Measurements from ENCODE around the gene PACS1. TPM values are rescaled to one million over a fixed set of nuclear protein-coding genes. Genes with fewer than 3 reads are reported as not detected.

The PACS1 gene
- total and polyA plus RNA-seq, 2 donors (not counting 1 experiment from before 2014, with no cell fraction given), result 25.9 to 28.5 TPM

- no peak for DNase-seq (ENCODE audit: low read depth in 2 of 2)
Measured at GRCh38 chr11:66176650-66177049, 106.6 kb downstream of the PACS1 start.

GRCh38 chr11:66178183-66178582 is 108.1 kb downstream of the PACS1 start:
- no peak overlapping the region for H3K9ac ChIP-seq (ENCODE audit: insufficient read depth, low read length)
- H3K79me2 ChIP-seq (ENCODE audit: control insufficient read depth, insufficient read depth, low read length), result no peaks in the 10 kb centered on the region
- H2AFZ ChIP-seq (ENCODE audit: low read length), result no peak overlapping the region
- peaks cover 3% of the 10 kb centered on the region for H4K20me1 ChIP-seq (ENCODE audit: control insufficient read depth, extremely low read depth, insufficient read depth, low read length)
- DNase-seq (ENCODE audit: low read depth in 2 of 2), result no peak
- no peaks in the 10 kb centered on the region for H3K27me3 ChIP-seq (ENCODE audit: control insufficient read depth, insufficient read depth, low read length)
- no peak for TF ChIP-seq EZH2 (IDR thresholded peaks at IDR 0.05; ENCODE audit: low read length, missing control alignments)
- no peak for TF ChIP-seq CTCF (conservative IDR thresholded peaks at IDR 0.05 in 1 of 2, IDR thresholded peaks at IDR 0.05 in 1 of 2; ENCODE audit: low read depth in 1 of 2, low read length in 2 of 2)
- H3K27ac ChIP-seq (ENCODE audit: insufficient read depth, low read length), result no peak overlapping the region
- H3K4me3 ChIP-seq (replicated peaks in 1 of 4; ENCODE audit: control extremely low read depth in 1 of 4, insufficient read depth in 1 of 4, low read depth in 3 of 4, low read length in 4 of 4), result no peak overlapping the region
- no peak overlapping the region for H3K4me2 ChIP-seq (ENCODE audit: extremely low read depth, insufficient read depth, low read length)
- no peaks in the 10 kb centered on the region for H3K36me3 ChIP-seq (ENCODE audit: control insufficient read depth, insufficient read depth, low read length)
- no peaks in the 10 kb centered on the region for H3K4me1 ChIP-seq (ENCODE audit: control insufficient read depth, extremely low read depth, insufficient read depth, low read length)
- H3K9me3 ChIP-seq (ENCODE audit: control insufficient read depth, insufficient read depth, low read depth, low read length), result no peaks in the 10 kb centered on the region

More at GRCh38 chr11:66176650-66177049, 106.6 kb downstream of the PACS1 start:
- Histone ChIP-seq H4K20me1 (ENCODE audit: control insufficient read depth, extremely low read depth, insufficient read depth, low read length) (peaks cover 3% of the 10 kb centered on the region), H3K4me2 (ENCODE audit: extremely low read depth, insufficient read depth, low read length) (no peak overlapping the region), H3K9me3 (ENCODE audit: control insufficient read depth, insufficient read depth, low read depth, low read length) (no peaks in the 10 kb centered on the region), H3K9ac (ENCODE audit: insufficient read depth, low read length) (no peak overlapping the region), H3K4me3 (replicated peaks in 1 of 4; ENCODE audit: control extremely low read depth in 1 of 4, insufficient read depth in 1 of 4, low read depth in 3 of 4, low read length in 4 of 4) (no peak overlapping the region), H2AFZ (ENCODE audit: low read length) (no peak overlapping the region), H3K27me3 (ENCODE audit: control insufficient read depth, insufficient read depth, low read length) (no peaks in the 10 kb centered on the region), H3K79me2 (ENCODE audit: control insufficient read depth, insufficient read depth, low read length) (no peaks in the 10 kb centered on the region), H3K4me1 (ENCODE audit: control insufficient read depth, extremely low read depth, insufficient read depth, low read length) (no peaks in the 10 kb centered on the region), H3K27ac (ENCODE audit: insufficient read depth, low read length) (no peak overlapping the region), H3K36me3 (ENCODE audit: control insufficient read depth, insufficient read depth, low read length) (no peaks in the 10 kb centered on the region)
- TF ChIP-seq EZH2 (IDR thresholded peaks at IDR 0.05; ENCODE audit: low read length, missing control alignments) (no peak), CTCF (conservative IDR thresholded peaks at IDR 0.05 in 1 of 2, IDR thresholded peaks at IDR 0.05 in 1 of 2; ENCODE audit: low read depth in 1 of 2, low read length in 2 of 2) (no peak)

GRCh38 chr11:66178871-66179270 is 108.8 kb downstream of the PACS1 start:
- Histone ChIP-seq H3K79me2 (ENCODE audit: control insufficient read depth, insufficient read depth, low read length) (no peaks in the 10 kb centered on the region), H3K9me3 (ENCODE audit: control insufficient read depth, insufficient read depth, low read depth, low read length) (no peaks in the 10 kb centered on the region), H3K27ac (ENCODE audit: insufficient read depth, low read length) (no peak overlapping the region), H3K27me3 (ENCODE audit: control insufficient read depth, insufficient read depth, low read length) (no peaks in the 10 kb centered on the region), H3K36me3 (ENCODE audit: control insufficient read depth, insufficient read depth, low read length) (no peaks in the 10 kb centered on the region), H3K4me3 (replicated peaks in 1 of 4; ENCODE audit: control extremely low read depth in 1 of 4, insufficient read depth in 1 of 4, low read depth in 3 of 4, low read length in 4 of 4) (no peak overlapping the region), H2AFZ (ENCODE audit: low read length) (no peak overlapping the region), H3K4me1 (ENCODE audit: control insufficient read depth, extremely low read depth, insufficient read depth, low read length) (no peaks in the 10 kb centered on the region), H4K20me1 (ENCODE audit: control insufficient read depth, extremely low read depth, insufficient read depth, low read length) (peaks cover 3% of the 10 kb centered on the region), H3K9ac (ENCODE audit: insufficient read depth, low read length) (no peak overlapping the region), H3K4me2 (ENCODE audit: extremely low read depth, insufficient read depth, low read length) (no peak overlapping the region)
- TF ChIP-seq CTCF (conservative IDR thresholded peaks at IDR 0.05 in 1 of 2, IDR thresholded peaks at IDR 0.05 in 1 of 2; ENCODE audit: low read depth in 1 of 2, low read length in 2 of 2), result no peak
- TF ChIP-seq EZH2 (IDR thresholded peaks at IDR 0.05; ENCODE audit: low read length, missing control alignments), result no peak
- DNase-seq (ENCODE audit: low read depth in 2 of 2), result no peak

All from fibroblast of lung (primary cell).